Stomach (tissue), 9 donors: Measurements from ENCODE around the gene POLH. TPM values are rescaled to one million over a fixed set of nuclear protein-coding genes. Genes with fewer than 3 reads are reported as not detected.

Experiments
- DNase-seq, 2 donors: peaks; one replicate each; pipeline versions ENCODE4 v3.0.0 to v3.0.0-alpha.2; 2013 to 2019
- H3K27ac ChIP-seq, 5 donors: fragments of 200-600 bp in 4 of 5; sonication (generic) in 4 of 5; one replicate each; pipeline ENCODE4 v1.5.1; 2013 to 2019; ENCODE audit warnings: mild to moderate bottlenecking in 1 of 5, moderate library complexity in 1 of 5
- H3K27me3 ChIP-seq, 3 donors: fragments of 200-600 bp; sonication (generic); one replicate each; pipeline ENCODE4 v1.5.1; 2017 to 2019; ENCODE audit warnings: mixed run types in 1 of 3
- H3K36me3 ChIP-seq, 4 donors: fragments of 200-600 bp; sonication (generic); 1 replicate in 3 of 4; 2 replicates in 1 of 4; pipeline ENCODE4 v1.5.1; 2016 to 2019
- H3K4me1 ChIP-seq, 4 donors: fragments of 200-600 bp; sonication (generic); one replicate each; pipeline ENCODE4 v1.5.1; 2016 to 2019
- H3K4me3 ChIP-seq, 4 donors: fragments of 200-600 bp; sonication (generic) in 3 of 4; one replicate each; pipeline ENCODE4 v1.5.1; 2016 to 2019; ENCODE audit warnings: mild to moderate bottlenecking in 1 of 4
- H3K9me3 ChIP-seq, 4 donors: fragments of 200-600 bp; sonication (generic); one replicate each; pipeline ENCODE4 v1.5.1; 2016 to 2019
- CTCF ChIP-seq, 7 experiments: fragments of 450-650 bp in 4 of 7; fragments of 200-600 bp in 3 of 7; sonication (generic) in 3 of 7; IDR thresholded peaks; one replicate each; pipeline ENCODE4 v1.5.1; 2016 to 2019; ENCODE audit warnings: antibody characterized with exemption in 7 of 7, control low read depth in 2 of 7, mild to moderate bottlenecking in 1 of 7
- EP300 ChIP-seq: sonication (generic); formaldehyde crosslinking; IDR thresholded peaks from one replicate; pipeline ENCODE4 v1.6.1; 2017; ENCODE audit warnings: antibody characterized with exemption
- POLR2A ChIP-seq, 4 donors: fragments of 450-650 bp; IDR thresholded peaks; one replicate each; pipeline ENCODE4 v1.6.1; 2016; ENCODE audit warnings: antibody characterized with exemption in 4 of 4, control low read depth in 2 of 4, mild to moderate bottlenecking in 1 of 4, moderate library complexity in 1 of 4
- POLR2AphosphoS5 ChIP-seq, 3 donors: sonication (generic); formaldehyde crosslinking; IDR thresholded peaks; one replicate each; pipeline ENCODE4 v1.6.1; 2016; ENCODE audit warnings: antibody characterized with exemption in 3 of 3
- WGBS, 5 donors: extraction: QIAGEN DNeasy Blood & Tissue Kit in 3 of 5; methylation state at CpG; one replicate each; pipeline versions ENCODE4 v1.1.5 to v1.1.7; 2013 to 2018; 5-methylcytosine and 5-hydroxymethylcytosine counted together
- intact Hi-C: fragments of 100-400 bp; cut with DNase I; formaldehyde crosslinking; loops from one replicate; pipeline ENCODE4 v1.15.1; 2023; ENCODE audit warnings: low total_unique reads
- polyA plus RNA-seq, 3 donors: library from polyadenylated mRNA; stranded (reverse); fragments of 200-250 nt; gene quantifications; one replicate each; pipeline ENCODE4 v1.2.3, GENCODE V29; 2013
- total RNA-seq, 5 donors: library from RNA; depleted of rRNA; stranded (reverse); fragments of >200 nt; gene quantifications; one replicate each; pipeline versions ENCODE4 v1.1.0 to v1.2.3, GENCODE V29; 2014 to 2016
- donor health status: healthy with polysubstance abuse.
- donor health status: Bipolar disorder and iron deficiency.
- donor health status: healthy.

The POLH gene
- total and polyA plus RNA-seq, 8 donors, result 1.8 to 47.8 (median 6.8) TPM

GRCh38 chr6:43635387-43636307 is 59.7 kb downstream of the POLH start, which contains the start of gene MAD2L1BP:
Gene MAD2L1BP (plus strand): TSS chr6:43635840. CDS start chr6:43635876, 36 bp downstream.
- peaks cover 28 to 56% (median 47%) of the 10 kb centered on the region in 4 donors for H3K4me1 ChIP-seq

GRCh38 chr6:43636308-43636659 is 60.3 kb downstream of the POLH start:
- peak overlapping the region; percentile 64 to 91 (median 74) for H3K4me3 ChIP-seq

More at GRCh38 chr6:43635387-43636307, 59.7 kb downstream of the POLH start, which contains the start of gene MAD2L1BP:
- Histone ChIP-seq H3K9me3 (no peaks in the 10 kb centered on the region), H3K4me3 (peak within 1 kb of the TSS; percentile 64 to 91 (median 74)), H3K27me3 (no peaks in the 10 kb centered on the region), H3K27ac (peak within 1 kb of the TSS; percentile 87 to 93 (median 88)), H3K36me3 (peaks cover 15 to 36% (median 32%) of the 10 kb centered on the region in 4 donors)
- WGBS, 5 donors, result 3 to 5% (median 4%) methylated on average over 44 to 48 of the region's 48 CpGs
- intact Hi-C loops, result no loop called here
- TF ChIP-seq POLR2A (IDR thresholded peaks at IDR 0.05) (peak in 1 of 4 donors; percentile 54), EP300 (no peak), CTCF (IDR thresholded peaks at IDR 0.05) (no peak), POLR2AphosphoS5 (IDR thresholded peaks at IDR 0.05) (peak; percentile 86 to 97 (median 94))
- peak; percentile 89 to 95 for DNase-seq

GRCh38 chr6:43639984-43640800 is 64.2 kb downstream of the POLH start:
- DNase-seq, result no peak
- WGBS, 5 donors, result 90 to 93% (median 91%) methylated on average over 21 of the region's 21 CpGs

More at GRCh38 chr6:43636308-43636659, 60.3 kb downstream of the POLH start:
- 4 to 10% (median 7%) methylated on average over 7 of the region's 7 CpGs for WGBS, 5 donors
- H3K4me1 ChIP-seq, result peaks cover 28 to 51% (median 45%) of the 10 kb centered on the region in 4 donors
- no peaks in the 10 kb centered on the region for H3K27me3 ChIP-seq
- TF ChIP-seq CTCF (IDR thresholded peaks at IDR 0.05) (no peak), EP300 (no peak), POLR2A (IDR thresholded peaks at IDR 0.05) (no peak), POLR2AphosphoS5 (IDR thresholded peaks at IDR 0.05) (no peak)
- no peaks in the 10 kb centered on the region for H3K9me3 ChIP-seq
- peaks cover 20 to 43% (median 39%) of the 10 kb centered on the region in 4 donors for H3K36me3 ChIP-seq
- DNase-seq, result peak in 1 of 2 donors; percentile 44
- intact Hi-C loops, result no loop called here
- H3K27ac ChIP-seq, result peak overlapping the region; percentile 87 to 93 (median 88)

More at GRCh38 chr6:43639984-43640800, 64.2 kb downstream of the POLH start:
- H3K4me3 ChIP-seq, result no peak overlapping the region
- TF ChIP-seq POLR2AphosphoS5 (IDR thresholded peaks at IDR 0.05) (no peak), CTCF (IDR thresholded peaks at IDR 0.05) (no peak), POLR2A (IDR thresholded peaks at IDR 0.05) (no peak), EP300 (no peak)
- H3K36me3 ChIP-seq, result peaks cover 22 to 60% (median 54%) of the 10 kb centered on the region in 4 donors
- no peaks in the 10 kb centered on the region for H3K9me3 ChIP-seq
- H3K4me1 ChIP-seq, result peaks cover 35 to 64% (median 51%) of the 10 kb centered on the region in 4 donors
- H3K27me3 ChIP-seq, result no peaks in the 10 kb centered on the region
- H3K27ac ChIP-seq, result no peak overlapping the region
- intact Hi-C loops, result no loop called here
